Brain microvascular endothelial cell (primary cell): Measurements from ENCODE around the gene FPR2.

Experiments used
- DNase-seq: peaks from one replicate; pipeline ENCODE4 v3.0.0-alpha.2; 2020
- H3K27ac ChIP-seq: fragments of 250-450 bp; sonication (Bioruptor Pico); 2 replicates; pipeline ENCODE4 v1.5.1; 2020; ENCODE audit warnings: mild to moderate bottlenecking, moderate library complexity
- H3K27me3 ChIP-seq: fragments of 250-450 bp; sonication (Bioruptor Pico); replicated peaks from 2 replicates; pipeline ENCODE4 v1.5.1; 2020; ENCODE audit warnings: mild to moderate bottlenecking
- H3K36me3 ChIP-seq: fragments of 250-450 bp; sonication (Bioruptor Pico); replicated peaks from 2 replicates; pipeline ENCODE4 v1.5.1; 2020; ENCODE audit warnings: mild to moderate bottlenecking
- H3K4me3 ChIP-seq: 2 replicates; pipeline ENCODE4 v1.5.1; 2011; ENCODE audit warnings: low read depth, mild to moderate bottlenecking, control low read depth, low read length, moderate library complexity
- CTCF ChIP-seq: IDR thresholded peaks from 2 replicates; pipeline ENCODE4 v1.5.1; 2011; ENCODE audit warnings: low read depth, mild to moderate bottlenecking, moderate library complexity, low read length, control low read depth, inconsistent platforms; ENCODE audit errors: missing control alignments
- in situ Hi-C: cut with HindIII; loops from 2 replicates; pipeline ENCODE4 v1.10.0; 2017; ENCODE audit warnings: low sequenced_read_pairs, low pct_ligation_motif_present

FPR2 gene

DNA sequence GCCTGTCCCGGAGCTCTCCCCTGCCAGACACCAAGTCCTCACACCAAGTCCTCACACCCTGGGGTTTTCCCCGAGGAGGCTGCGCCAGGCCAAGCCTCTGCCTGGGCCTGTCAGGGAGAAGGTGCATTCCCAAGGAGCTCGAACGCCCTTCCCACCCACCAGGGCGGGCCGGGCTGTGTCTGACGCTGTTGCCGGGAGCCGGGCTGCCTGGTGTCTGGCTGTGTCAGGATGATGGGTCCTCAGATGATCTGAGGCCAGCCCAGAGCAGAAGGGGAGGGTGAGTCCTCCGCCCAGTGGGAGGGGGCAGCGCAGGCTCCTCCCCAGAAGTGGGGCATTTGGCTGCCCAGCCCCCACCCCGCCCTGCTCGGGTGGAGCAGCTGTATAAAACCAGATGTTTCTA, 34.9 kb upstream of the FPR2 start:
- in situ Hi-C loops = no loop called here
- H3K27ac ChIP-seq = peak overlapping the region; percentile 60

GRCh38 chr19:51727349-51727880, 33.6 kb upstream of the FPR2 start:
- peak; percentile 16 for DNase-seq
- no peak for TF ChIP-seq CTCF
- Histone ChIP-seq H3K36me3 (no peaks in the 10 kb centered on the region), H3K4me3 (no peak overlapping the region), H3K27ac (peak overlapping the region; percentile 22), H3K27me3 (peaks cover 2% of the 10 kb centered on the region)
- in situ Hi-C loops = no loop called here

More for the DNA sequence above, 34.9 kb upstream of the FPR2 start:
- no peaks in the 10 kb centered on the region for H3K36me3 ChIP-seq
- no peak overlapping the region for H3K4me3 ChIP-seq
- peaks cover 2% of the 10 kb centered on the region for H3K27me3 ChIP-seq
- TF ChIP-seq CTCF = no peak
- DNase-seq = peak; percentile 64

DNA sequence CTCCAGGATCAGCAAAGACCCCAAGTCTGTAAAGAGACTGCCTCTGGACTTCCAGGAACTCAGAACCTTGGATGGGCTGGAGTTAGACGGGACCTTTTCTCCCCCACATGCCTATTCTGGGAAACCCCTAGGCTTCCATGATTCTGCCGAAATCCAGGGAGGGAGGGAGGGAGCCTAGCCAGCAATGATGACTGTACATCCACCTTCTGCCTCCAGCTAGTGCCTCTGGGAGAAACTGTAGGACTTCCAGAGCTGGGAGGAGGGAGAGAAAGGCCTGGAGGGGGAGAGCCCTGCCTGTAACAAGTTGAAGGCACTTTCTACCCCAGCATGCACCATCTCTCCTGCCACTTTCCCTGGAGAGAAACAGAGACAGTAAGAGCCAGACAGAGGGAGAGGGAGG, 31.2 kb upstream of the FPR2 start:
- DNase-seq = no peak
- in situ Hi-C loops = no loop called here
- no peak overlapping the region for H3K27ac ChIP-seq
- H3K36me3 ChIP-seq = no peaks in the 10 kb centered on the region
- no peaks in the 10 kb centered on the region for H3K27me3 ChIP-seq
- H3K4me3 ChIP-seq = no peak overlapping the region
- TF ChIP-seq CTCF = no peak

DNA sequence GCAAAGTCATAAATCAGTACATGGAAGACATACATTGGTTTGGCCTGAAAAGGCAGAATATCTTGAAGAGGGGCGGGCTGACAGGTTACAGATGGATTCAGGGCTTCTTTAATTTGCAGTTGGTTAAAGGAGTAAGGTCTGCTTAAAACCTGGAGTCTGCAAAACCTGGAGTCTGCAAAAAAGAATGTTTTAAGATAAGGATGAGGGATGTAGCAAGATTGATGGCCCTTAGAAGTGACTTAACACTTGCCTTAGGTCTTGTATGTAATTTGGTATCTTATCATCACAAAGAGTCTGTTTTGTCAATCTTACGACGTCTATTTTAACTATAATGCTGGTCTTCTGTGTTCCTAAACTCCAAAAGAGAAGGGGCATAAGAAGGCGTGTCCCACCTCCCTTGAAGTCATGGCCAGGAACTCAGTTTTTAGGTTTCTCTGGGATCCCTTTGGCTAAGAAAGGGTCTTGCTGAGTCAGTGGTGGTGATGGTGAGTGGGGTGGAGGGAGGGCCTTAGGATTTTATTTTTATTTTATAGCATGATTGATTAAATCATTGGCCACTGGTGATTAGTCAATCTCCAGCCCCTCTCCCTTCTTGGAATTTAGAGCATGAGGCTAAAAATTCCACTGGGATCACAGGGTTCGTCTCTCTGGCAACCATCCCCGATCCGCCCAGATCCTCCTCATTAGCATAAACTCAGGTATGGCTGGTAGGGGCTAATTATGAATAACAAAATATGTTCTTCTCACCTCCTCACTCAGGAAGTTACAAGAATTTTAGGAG, 27.0 kb upstream of the FPR2 start:
- no peaks in the 10 kb centered on the region for H3K36me3 ChIP-seq
- no peak for DNase-seq
- H3K4me3 ChIP-seq = no peak overlapping the region
- H3K27me3 ChIP-seq = no peaks in the 10 kb centered on the region
- in situ Hi-C loops = no loop called here
- TF ChIP-seq CTCF = no peak
- no peak overlapping the region for H3K27ac ChIP-seq

- no peak overlapping the region for H3K4me3 ChIP-seq
- in situ Hi-C loops = no loop called here
- peak; percentile 76 for DNase-seq
- no peaks in the 10 kb centered on the region for H3K36me3 ChIP-seq
- TF ChIP-seq CTCF = no peak
- H3K27me3 ChIP-seq = no peaks in the 10 kb centered on the region
- H3K27ac ChIP-seq = peak overlapping the region; percentile 41
Measured at GRCh38 chr19:51735759-51736449, 25.1 kb upstream of the FPR2 start.
